NCI-H2227 (cell line): ENCODE results near the gene PARD6B.
A peak's percentile ranks its signal among the peaks of the same experiment; 100 is the strongest.
"Not testable (repeated sequence)": the region's sequence is repeated elsewhere in the genome, so short reads cannot be mapped to it uniquely, and the experiment has no call there.

ENCODE experiments used
- DNase-seq: peaks from one replicate; lab custom pipeline; 2025; ENCODE audit not compliant: unreplicated experiment; lab: John Stamatoyannopoulos, UW

Gene PARD6B

GRCh38 chr20:50794846-50795634, 63.7 kb downstream of the PARD6B start, which contains the start of gene BCAS4:
BCAS4 (plus strand) TSS chr20:50795061; CDS start chr20:50795084, 23 bp downstream.
- DNase-seq = peak; percentile 90

GRCh38 chr20:50797142-50797541, 65.8 kb downstream of the PARD6B start:
- no peak for DNase-seq

GRCh38 chr20:50798650-50799049, 67.3 kb downstream of the PARD6B start:
- no peak for DNase-seq

DNA sequence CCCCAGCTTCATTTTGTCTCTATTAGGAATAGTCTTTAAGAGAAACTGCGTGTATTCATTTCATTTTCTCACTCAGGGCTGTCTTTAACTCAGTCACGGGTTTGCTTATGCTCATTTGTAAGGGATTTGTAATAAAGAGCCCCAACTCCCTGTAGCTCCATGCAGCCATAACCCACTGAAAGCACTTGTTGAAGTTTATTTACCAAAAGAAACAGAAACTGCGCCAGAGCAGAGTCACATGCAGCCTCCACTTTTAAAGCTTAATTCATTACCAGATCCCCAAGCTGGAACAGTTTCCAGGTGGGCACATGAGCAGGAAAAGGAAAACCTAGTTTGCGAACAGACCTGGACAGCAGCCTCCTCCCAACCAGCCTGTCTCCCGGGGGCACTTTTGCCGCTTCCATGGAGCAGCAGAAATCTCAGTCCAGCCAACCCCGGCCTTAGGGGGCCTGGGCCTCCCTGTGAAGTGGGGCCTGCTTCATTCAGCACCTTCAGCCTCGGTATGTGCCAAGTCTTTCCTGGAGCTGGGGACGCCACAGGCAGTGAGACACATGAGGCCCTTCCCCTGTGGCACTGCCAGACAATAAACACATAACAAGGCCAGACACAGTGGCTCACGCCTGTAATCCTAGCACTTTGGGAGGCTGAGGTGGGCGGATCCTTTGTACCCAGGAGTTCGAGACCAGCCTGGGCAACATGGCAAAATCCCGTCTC, 68.0 kb downstream of the PARD6B start:
- peak; percentile 7 for DNase-seq

DNA sequence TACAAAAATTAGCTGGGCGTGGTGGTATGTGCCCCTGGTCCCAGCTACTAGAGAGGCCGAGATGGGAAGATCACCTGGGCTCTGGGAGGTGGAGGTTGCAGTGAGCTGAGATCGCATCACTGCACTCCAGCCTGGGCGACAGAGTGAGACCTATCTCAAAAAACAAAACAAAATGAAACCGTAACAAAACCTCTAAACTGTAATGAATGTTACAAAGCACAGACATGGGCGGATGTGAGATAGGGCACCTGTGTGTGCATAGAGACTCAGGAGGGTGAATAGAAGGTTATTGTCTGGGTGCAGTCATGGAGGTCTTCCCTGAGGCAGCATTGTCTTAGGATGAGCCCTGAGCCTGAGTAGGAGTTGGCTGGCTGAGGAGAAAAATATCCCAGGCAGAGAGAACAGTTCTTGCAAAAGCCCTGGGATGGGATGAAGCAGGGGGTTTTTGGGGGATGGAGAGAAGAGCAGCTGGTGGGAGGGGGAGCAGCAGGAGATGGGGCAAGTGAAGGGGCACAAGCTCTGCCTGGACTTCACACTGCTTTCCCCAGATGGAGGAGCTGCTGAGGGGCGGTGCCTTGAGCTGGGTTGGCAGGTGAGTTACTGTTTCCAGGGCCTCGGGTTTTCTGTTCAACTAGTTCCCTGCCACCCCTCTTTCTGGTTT, 68.6 kb downstream of the PARD6B start:
- DNase-seq = no peak

GRCh38 chr20:50800986-50801746, 69.8 kb downstream of the PARD6B start:
- not testable (repeated sequence) for DNase-seq

DNA sequence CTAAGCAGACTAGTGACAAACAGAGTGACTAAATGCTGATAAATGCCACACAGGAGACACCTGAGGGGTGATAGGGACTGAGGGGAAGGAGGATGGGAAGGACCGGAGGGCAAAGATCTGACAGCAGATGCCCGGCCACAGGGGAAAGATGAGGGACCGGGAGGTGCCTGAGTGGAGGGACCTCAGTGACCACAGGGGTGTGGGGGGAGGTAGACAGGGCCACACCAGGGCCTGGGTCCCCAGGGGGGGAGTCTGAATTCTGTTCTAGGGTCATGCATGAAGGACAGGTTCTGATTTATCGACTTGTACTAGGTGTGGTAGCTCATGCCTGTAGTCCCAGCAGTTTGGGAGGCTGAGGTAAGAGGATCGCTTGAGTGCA, 70.4 kb downstream of the PARD6B start:
- no peak for DNase-seq

DNA sequence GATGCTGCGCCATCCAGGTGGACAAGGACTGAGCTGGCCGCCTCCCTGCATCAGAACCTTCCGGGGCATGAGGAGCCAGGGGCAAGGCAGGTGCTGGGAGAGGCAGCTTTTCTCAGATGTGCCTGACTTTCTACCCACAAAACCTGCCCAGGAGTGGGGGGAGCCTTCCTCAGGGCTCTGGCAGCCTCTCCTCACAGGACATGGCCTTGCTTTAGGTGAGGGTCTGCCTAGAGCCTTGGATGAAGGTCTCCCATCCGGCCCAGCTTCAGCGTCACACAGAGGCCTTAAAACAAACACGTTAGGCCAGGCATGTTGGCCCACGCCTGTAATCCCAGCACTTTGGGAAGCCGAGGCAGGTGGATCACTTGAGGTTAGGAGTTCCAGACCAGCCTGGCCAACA, 70.9 kb downstream of the PARD6B start:
- no peak for DNase-seq

DNA sequence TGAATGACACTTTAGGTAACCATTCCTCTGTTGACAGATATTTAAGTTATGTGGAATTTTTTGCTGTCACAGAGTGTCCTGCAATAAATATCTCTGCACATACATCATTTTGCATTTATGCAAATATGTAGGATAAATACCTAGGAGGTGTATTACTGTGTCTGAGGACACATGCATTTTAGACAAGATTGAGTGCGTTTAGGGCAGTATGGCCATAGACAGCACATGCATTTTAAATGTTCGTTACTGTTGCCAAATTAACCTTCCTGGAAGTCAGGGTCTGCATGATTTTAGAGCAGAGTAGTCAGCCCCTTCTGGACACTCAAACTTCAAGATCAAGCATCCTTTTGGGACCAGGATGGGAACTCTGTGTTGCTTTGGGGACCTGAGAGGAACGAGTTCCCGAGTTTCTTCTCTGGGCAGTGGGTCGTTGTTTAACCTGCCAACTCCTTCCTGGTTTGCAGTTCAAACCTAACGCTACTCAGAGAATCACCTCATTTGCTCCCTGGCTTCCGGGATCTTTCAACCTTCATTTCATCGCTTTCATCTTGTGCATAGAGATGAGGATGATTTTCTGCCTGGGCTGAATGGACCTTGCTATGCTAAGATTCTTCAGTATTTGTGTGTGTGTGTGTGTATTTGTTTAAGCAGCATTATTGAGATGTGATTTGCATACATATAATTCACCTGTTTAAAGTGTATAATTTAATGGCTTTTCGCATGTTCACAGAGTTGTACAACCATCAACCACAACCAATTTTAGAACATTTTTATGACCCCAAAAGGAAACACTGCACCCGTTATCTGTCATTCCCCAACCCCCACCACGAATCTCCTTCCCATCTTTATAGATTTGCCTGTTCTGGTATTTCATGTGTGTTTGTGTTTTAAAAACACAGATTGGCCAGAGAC, 73.3 kb downstream of the PARD6B start:
- DNase-seq = no peak

DNA sequence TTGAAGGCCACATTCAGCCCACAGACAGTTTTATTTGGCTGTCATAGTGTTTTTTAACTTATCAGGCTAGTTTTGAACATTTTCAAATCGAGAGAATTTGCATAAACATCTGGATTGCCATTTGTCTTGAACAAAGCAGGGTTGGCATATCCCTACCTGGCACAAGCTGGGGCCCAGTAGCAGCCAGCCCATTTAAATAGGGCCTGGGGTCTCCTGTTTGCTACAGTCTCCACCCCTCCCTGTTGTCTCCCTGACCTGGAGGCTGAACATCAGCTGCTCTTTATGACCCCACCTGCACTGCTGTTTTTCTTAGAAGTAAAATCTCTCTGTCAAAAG, 73.9 kb downstream of the PARD6B start:
- DNase-seq = no peak

- no peak for DNase-seq
These were observed 74.9 kb downstream of the PARD6B start for GRCh38 chr20:50806126-50806768.
